ENCODE results near the gene HECW1.

Gene HECW1

DNA sequence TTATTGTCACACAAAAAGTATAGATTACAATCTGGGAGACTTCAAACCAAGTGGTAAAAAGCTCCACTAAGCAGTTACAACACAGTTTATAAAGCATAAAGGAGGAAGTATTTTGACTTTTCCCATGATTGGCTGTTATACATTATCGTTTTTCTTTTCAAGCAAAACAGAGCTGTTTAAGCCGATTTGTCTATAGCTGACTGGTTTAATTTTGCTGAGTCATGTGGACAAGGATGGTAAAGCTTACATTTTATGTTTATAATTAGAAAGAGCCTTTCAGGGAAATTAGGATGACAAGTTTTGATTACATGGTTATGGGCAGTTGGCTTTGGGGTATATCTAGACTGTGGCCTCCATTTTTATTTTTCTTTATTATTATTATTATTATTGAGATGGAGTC lies 318.0 kb downstream of the HECW1 start:
- no peak overlapping the region for H3K4me3 ChIP-seq (ENCODE audit: low read length in 2 of 2)
- H3K27ac ChIP-seq (ENCODE audit: low read length) = no peak overlapping the region
- peaks cover 2 to 6% of the 10 kb centered on the region in 2 donors for H3K9me3 ChIP-seq (ENCODE audit: control insufficient read depth in 2 of 2, low read length in 2 of 2)
- no peaks in the 10 kb centered on the region for H3K27me3 ChIP-seq (ENCODE audit: control insufficient read depth in 1 of 2, insufficient read depth in 2 of 2, low read length in 2 of 2)
- no peaks in the 10 kb centered on the region for H3K36me3 ChIP-seq (ENCODE audit: control insufficient read depth in 2 of 2, insufficient read depth in 2 of 2, low read length in 2 of 2)
- H3K4me1 ChIP-seq (ENCODE audit: control insufficient read depth, insufficient read depth, low read length) = no peaks in the 10 kb centered on the region
- no peak overlapping the region for H3K9ac ChIP-seq (ENCODE audit: low read length in 2 of 2)

GRCh38 chr7:43431020-43431595 lies 318.7 kb downstream of the HECW1 start:
- peaks cover 2 to 6% of the 10 kb centered on the region in 2 donors for H3K9me3 ChIP-seq (ENCODE audit: control insufficient read depth in 2 of 2, low read length in 2 of 2)
- no peaks in the 10 kb centered on the region for H3K27me3 ChIP-seq (ENCODE audit: control insufficient read depth in 1 of 2, insufficient read depth in 2 of 2, low read length in 2 of 2)
- no peaks in the 10 kb centered on the region for H3K36me3 ChIP-seq (ENCODE audit: control insufficient read depth in 2 of 2, insufficient read depth in 2 of 2, low read length in 2 of 2)
- no peak overlapping the region for H3K27ac ChIP-seq (ENCODE audit: low read length)
- H3K4me1 ChIP-seq (ENCODE audit: control insufficient read depth, insufficient read depth, low read length) = no peaks in the 10 kb centered on the region
- no peak overlapping the region for H3K4me3 ChIP-seq (ENCODE audit: low read length in 2 of 2)
- no peak overlapping the region for H3K9ac ChIP-seq (ENCODE audit: low read length in 2 of 2)

DNA sequence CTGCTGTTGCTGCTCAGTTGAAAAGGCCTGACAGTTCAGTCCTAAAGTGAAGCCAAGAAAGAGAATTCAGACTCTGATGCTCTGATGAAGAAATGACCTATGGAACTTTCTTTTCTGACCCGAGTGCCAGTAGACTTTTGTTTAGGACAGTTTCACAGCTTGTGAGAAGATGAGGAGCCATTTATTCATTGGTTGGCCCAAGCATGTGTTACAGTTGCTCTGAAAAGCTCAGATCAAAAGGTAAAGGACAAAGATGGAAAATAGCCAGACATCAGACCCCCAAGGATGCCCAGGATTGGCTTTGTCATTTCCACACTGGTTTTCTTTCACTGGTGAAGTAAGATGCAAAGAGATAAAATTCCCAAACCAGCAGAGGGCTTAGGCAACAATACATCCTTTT lies 321.2 kb downstream of the HECW1 start:
- Histone ChIP-seq H3K36me3 (ENCODE audit: control insufficient read depth in 2 of 2, insufficient read depth in 2 of 2, low read length in 2 of 2) (no peaks in the 10 kb centered on the region), H3K9ac (ENCODE audit: low read length in 2 of 2) (no peak overlapping the region), H3K27ac (ENCODE audit: low read length) (no peak overlapping the region), H3K4me3 (ENCODE audit: low read length in 2 of 2) (no peak overlapping the region), H3K27me3 (ENCODE audit: control insufficient read depth in 1 of 2, insufficient read depth in 2 of 2, low read length in 2 of 2) (no peaks in the 10 kb centered on the region), H3K9me3 (ENCODE audit: control insufficient read depth in 2 of 2, low read length in 2 of 2) (no peaks in the 10 kb centered on the region), H3K4me1 (ENCODE audit: control insufficient read depth, insufficient read depth, low read length) (no peaks in the 10 kb centered on the region)

GRCh38 chr7:43437001-43437400 lies 324.6 kb downstream of the HECW1 start:
- H3K4me1 ChIP-seq (ENCODE audit: control insufficient read depth, insufficient read depth, low read length) = no peaks in the 10 kb centered on the region
- no peak overlapping the region for H3K4me3 ChIP-seq (ENCODE audit: low read length in 2 of 2)
- no peaks in the 10 kb centered on the region for H3K36me3 ChIP-seq (ENCODE audit: control insufficient read depth in 2 of 2, insufficient read depth in 2 of 2, low read length in 2 of 2)
- H3K27ac ChIP-seq (ENCODE audit: low read length) = no peak overlapping the region
- no peaks in the 10 kb centered on the region for H3K9me3 ChIP-seq (ENCODE audit: control insufficient read depth in 2 of 2, low read length in 2 of 2)
- no peak overlapping the region for H3K9ac ChIP-seq (ENCODE audit: low read length in 2 of 2)
- H3K27me3 ChIP-seq (ENCODE audit: control insufficient read depth in 1 of 2, insufficient read depth in 2 of 2, low read length in 2 of 2) = no peaks in the 10 kb centered on the region

DNA sequence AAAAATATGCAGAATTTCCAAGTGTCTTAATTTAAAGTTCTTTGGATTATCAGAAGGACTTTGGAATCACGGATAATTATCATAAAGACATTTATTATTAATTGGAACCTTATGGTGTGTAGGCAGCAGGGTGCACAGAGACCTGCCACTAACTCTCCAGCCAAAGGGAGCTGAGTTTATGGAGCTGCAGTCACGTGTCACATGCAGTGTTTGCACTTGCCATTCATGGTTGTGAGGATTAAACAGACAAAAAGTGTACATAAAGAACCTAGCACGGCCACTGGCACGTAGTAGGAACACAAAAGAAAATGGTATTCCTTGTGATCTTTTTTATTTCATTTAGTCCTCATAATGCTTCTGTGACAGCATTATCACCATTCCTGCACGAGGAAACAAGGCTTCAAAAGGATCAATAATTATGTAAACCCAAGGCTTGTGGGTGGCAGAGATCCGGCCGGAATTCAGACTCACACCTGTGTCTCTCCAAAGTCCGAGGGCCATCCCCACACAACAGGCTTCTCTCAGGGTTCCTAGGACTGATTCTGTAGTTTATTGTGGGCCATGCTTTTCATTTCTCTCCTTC lies 326.5 kb downstream of the HECW1 start:
- Histone ChIP-seq H3K27ac (ENCODE audit: low read length) (no peak overlapping the region), H3K4me1 (ENCODE audit: control insufficient read depth, insufficient read depth, low read length) (no peaks in the 10 kb centered on the region), H3K9me3 (ENCODE audit: control insufficient read depth in 2 of 2, low read length in 2 of 2) (no peaks in the 10 kb centered on the region), H3K9ac (ENCODE audit: low read length in 2 of 2) (no peak overlapping the region), H3K27me3 (ENCODE audit: control insufficient read depth in 1 of 2, insufficient read depth in 2 of 2, low read length in 2 of 2) (no peaks in the 10 kb centered on the region), H3K4me3 (ENCODE audit: low read length in 2 of 2) (no peak overlapping the region), H3K36me3 (ENCODE audit: control insufficient read depth in 2 of 2, insufficient read depth in 2 of 2, low read length in 2 of 2) (no peaks in the 10 kb centered on the region)

DNA sequence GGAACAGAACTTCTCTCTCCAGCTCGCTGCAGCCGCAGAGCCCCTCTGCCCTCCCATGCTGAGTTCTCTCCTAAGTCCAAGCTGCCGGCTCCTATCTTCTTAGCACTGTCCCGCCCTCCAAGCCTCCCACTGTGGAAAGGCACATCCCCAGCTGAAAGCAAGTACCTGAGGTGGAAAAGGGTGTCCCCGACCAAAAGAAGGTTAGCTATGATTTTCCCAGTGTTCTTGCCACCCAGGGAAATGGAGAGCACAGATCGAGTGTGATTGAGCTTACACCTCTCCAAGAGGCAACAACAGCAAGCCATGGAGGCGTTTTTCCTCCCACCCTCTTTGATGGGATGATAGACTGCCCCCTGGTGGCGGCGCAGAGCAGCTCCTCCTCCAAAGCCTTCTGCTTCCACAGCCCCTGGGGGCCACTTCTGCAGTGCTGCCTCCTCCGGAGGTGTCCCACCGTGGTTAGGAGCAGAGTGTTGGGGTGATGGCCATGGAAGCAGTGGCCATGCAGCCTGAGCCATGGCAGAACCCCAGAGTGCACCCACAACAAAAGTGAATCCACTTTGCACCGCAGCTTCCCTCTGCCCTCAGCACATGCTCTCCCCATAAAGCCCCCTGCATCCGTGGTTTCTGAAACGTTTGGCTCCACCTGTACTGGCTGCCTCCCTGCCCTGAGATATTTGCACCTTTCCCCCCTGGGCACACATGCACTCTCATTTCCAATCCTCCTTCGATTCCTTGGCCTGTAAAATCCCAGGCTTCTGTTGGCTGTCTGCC lies 327.4 kb downstream of the HECW1 start:
- Histone ChIP-seq H3K36me3 (ENCODE audit: control insufficient read depth in 2 of 2, insufficient read depth in 2 of 2, low read length in 2 of 2) (no peaks in the 10 kb centered on the region), H3K27me3 (ENCODE audit: control insufficient read depth in 1 of 2, insufficient read depth in 2 of 2, low read length in 2 of 2) (peaks cover 0 to 3% of the 10 kb centered on the region in 2 donors), H3K4me1 (ENCODE audit: control insufficient read depth, insufficient read depth, low read length) (no peaks in the 10 kb centered on the region), H3K9ac (ENCODE audit: low read length in 2 of 2) (no peak overlapping the region), H3K9me3 (ENCODE audit: control insufficient read depth in 2 of 2, low read length in 2 of 2) (no peaks in the 10 kb centered on the region), H3K4me3 (ENCODE audit: low read length in 2 of 2) (no peak overlapping the region), H3K27ac (ENCODE audit: low read length) (no peak overlapping the region)

- Histone ChIP-seq H3K4me3 (ENCODE audit: low read length in 2 of 2) (no peak overlapping the region), H3K27me3 (ENCODE audit: control insufficient read depth in 1 of 2, insufficient read depth in 2 of 2, low read length in 2 of 2) (peaks cover 0 to 3% of the 10 kb centered on the region in 2 donors), H3K4me1 (ENCODE audit: control insufficient read depth, insufficient read depth, low read length) (no peaks in the 10 kb centered on the region), H3K9ac (ENCODE audit: low read length in 2 of 2) (no peak overlapping the region), H3K36me3 (ENCODE audit: control insufficient read depth in 2 of 2, insufficient read depth in 2 of 2, low read length in 2 of 2) (no peaks in the 10 kb centered on the region), H3K27ac (ENCODE audit: low read length) (no peak overlapping the region), H3K9me3 (ENCODE audit: control insufficient read depth in 2 of 2, low read length in 2 of 2) (no peaks in the 10 kb centered on the region)
Measured at GRCh38 chr7:43441231-43442130, 329.0 kb downstream of the HECW1 start.

GRCh38 chr7:43443381-43443780 lies 330.9 kb downstream of the HECW1 start:
- peaks cover 0 to 3% of the 10 kb centered on the region in 2 donors for H3K27me3 ChIP-seq (ENCODE audit: control insufficient read depth in 1 of 2, insufficient read depth in 2 of 2, low read length in 2 of 2)
- H3K9ac ChIP-seq (ENCODE audit: low read length in 2 of 2) = no peak overlapping the region
- H3K27ac ChIP-seq (ENCODE audit: low read length) = no peak overlapping the region
- no peaks in the 10 kb centered on the region for H3K4me1 ChIP-seq (ENCODE audit: control insufficient read depth, insufficient read depth, low read length)
- H3K9me3 ChIP-seq (ENCODE audit: control insufficient read depth in 2 of 2, low read length in 2 of 2) = no peaks in the 10 kb centered on the region
- H3K36me3 ChIP-seq (ENCODE audit: control insufficient read depth in 2 of 2, insufficient read depth in 2 of 2, low read length in 2 of 2) = no peaks in the 10 kb centered on the region
- H3K4me3 ChIP-seq (ENCODE audit: low read length in 2 of 2) = no peak overlapping the region

- H3K36me3 ChIP-seq (ENCODE audit: control insufficient read depth in 2 of 2, insufficient read depth in 2 of 2, low read length in 2 of 2) = no peaks in the 10 kb centered on the region
- H3K4me1 ChIP-seq (ENCODE audit: control insufficient read depth, insufficient read depth, low read length) = no peaks in the 10 kb centered on the region
- H3K4me3 ChIP-seq (ENCODE audit: low read length in 2 of 2) = no peak overlapping the region
- H3K27me3 ChIP-seq (ENCODE audit: control insufficient read depth in 1 of 2, insufficient read depth in 2 of 2, low read length in 2 of 2) = peaks cover 0 to 3% of the 10 kb centered on the region in 2 donors
- H3K9ac ChIP-seq (ENCODE audit: low read length in 2 of 2) = no peak overlapping the region
- no peak overlapping the region for H3K27ac ChIP-seq (ENCODE audit: low read length)
- H3K9me3 ChIP-seq (ENCODE audit: control insufficient read depth in 2 of 2, low read length in 2 of 2) = no peaks in the 10 kb centered on the region
Measured at GRCh38 chr7:43444711-43445578, 332.5 kb downstream of the HECW1 start.

GRCh38 chr7:43449577-43449976 lies 337.1 kb downstream of the HECW1 start:
- Histone ChIP-seq H3K4me3 (ENCODE audit: low read length in 2 of 2) (no peak overlapping the region), H3K27ac (ENCODE audit: low read length) (no peak overlapping the region), H3K27me3 (ENCODE audit: control insufficient read depth in 1 of 2, insufficient read depth in 2 of 2, low read length in 2 of 2) (no peaks in the 10 kb centered on the region), H3K9ac (ENCODE audit: low read length in 2 of 2) (no peak overlapping the region), H3K36me3 (ENCODE audit: control insufficient read depth in 2 of 2, insufficient read depth in 2 of 2, low read length in 2 of 2) (no peaks in the 10 kb centered on the region), H3K4me1 (ENCODE audit: control insufficient read depth, insufficient read depth, low read length) (no peaks in the 10 kb centered on the region), H3K9me3 (ENCODE audit: control insufficient read depth in 2 of 2, low read length in 2 of 2) (no peaks in the 10 kb centered on the region)
